Stimulated activated naive B cell treated with anti-CD40 and anti-IgM and Interleukin-4, amounts not matched to agents 10 μg/mL and 1 μg/mL and 100 μg/mL, for 72 hours (primary cell): ENCODE results near the gene GCK.

Experiments
- ATAC-seq, 2 donors: fragments of 150-1000 bp; cut with Tn5 transposase; replicated peaks; 2 replicates each; pipeline ENCODE4 v1.10.0; 2021; ENCODE audit warnings: moderate library complexity in 1 of 2
- DNase-seq: peaks from one replicate; pipeline ENCODE4 v3.0.0; 2021
- H3K27ac Mint-ChIP-seq: one replicate; pipeline ENCODE4 v1.8.0; 2022; ENCODE audit warnings: mild to moderate bottlenecking, mixed read lengths
- H3K27me3 Mint-ChIP-seq, 2 donors: one replicate each; pipeline ENCODE4 v1.8.0; 2022; ENCODE audit warnings: mixed read lengths in 2 of 2
- H3K36me3 Mint-ChIP-seq, 2 donors: one replicate each; pipeline ENCODE4 v1.8.0; 2022; ENCODE audit warnings: mixed read lengths in 2 of 2, mild to moderate bottlenecking in 1 of 2
- H3K4me1 Mint-ChIP-seq, 2 donors: one replicate each; pipeline ENCODE4 v1.8.0; 2022; ENCODE audit warnings: mixed read lengths in 2 of 2, mild to moderate bottlenecking in 1 of 2
- H3K4me3 Mint-ChIP-seq, 2 donors: one replicate each; pipeline ENCODE4 v1.8.0; 2022; ENCODE audit warnings: mild to moderate bottlenecking in 2 of 2, mixed read lengths in 2 of 2, moderate library complexity in 1 of 2
- H3K9me3 Mint-ChIP-seq, 2 donors: one replicate each; pipeline ENCODE4 v1.8.0; 2022; ENCODE audit warnings: mixed read lengths in 2 of 2, mild to moderate bottlenecking in 1 of 2

The GCK gene

GRCh38 chr7:44189286-44189992, at the start of gene GCK:
Gene GCK, minus strand, starts transcription at chr7:44189439. Its CDS starts 486 bp downstream, at chr7:44188953.
- peaks cover 1 to 3% of the 10 kb centered on the region in 2 donors for H3K9me3 Mint-ChIP-seq
- peaks cover 12 to 15% of the 10 kb centered on the region in 2 donors for H3K27me3 Mint-ChIP-seq
- DNase-seq (no peak), ATAC-seq (no peak)
- peaks cover 6 to 9% of the 10 kb centered on the region in 2 donors for H3K4me1 Mint-ChIP-seq
- no peak within 1 kb of the TSS for H3K4me3 Mint-ChIP-seq
- no peaks in the 10 kb centered on the region for H3K36me3 Mint-ChIP-seq
- H3K27ac Mint-ChIP-seq: no peak within 1 kb of the TSS

- Mint-ChIP-seq H3K4me1 (peaks cover 6 to 12% of the 10 kb centered on the region in 2 donors), H3K27me3 (no peaks in the 10 kb centered on the region), H3K4me3 (no peak overlapping the region), H3K27ac (no peak overlapping the region), H3K9me3 (no peaks in the 10 kb centered on the region), H3K36me3 (no peaks in the 10 kb centered on the region)
- ATAC-seq (no peak), DNase-seq (no peak)
Observed at GRCh38 chr7:44238116-44238695, 49.0 kb upstream of the GCK start.

- DNase-seq: no peak
- no peak overlapping the region for H3K4me3 Mint-ChIP-seq
- H3K4me1 Mint-ChIP-seq: peaks cover 6 to 12% of the 10 kb centered on the region in 2 donors
- H3K9me3 Mint-ChIP-seq: no peaks in the 10 kb centered on the region
- H3K36me3 Mint-ChIP-seq: no peaks in the 10 kb centered on the region
- no peak overlapping the region for H3K27ac Mint-ChIP-seq
- ATAC-seq: no peak
- H3K27me3 Mint-ChIP-seq: no peaks in the 10 kb centered on the region
Observed at GRCh38 chr7:44237696-44238095, 48.5 kb upstream of the GCK start.

GRCh38 chr7:44236333-44236728, 47.1 kb upstream of the GCK start:
- no peak overlapping the region for H3K4me3 Mint-ChIP-seq
- peaks cover 6 to 12% of the 10 kb centered on the region in 2 donors for H3K4me1 Mint-ChIP-seq
- H3K36me3 Mint-ChIP-seq: no peaks in the 10 kb centered on the region
- H3K27ac Mint-ChIP-seq: no peak overlapping the region
- no peaks in the 10 kb centered on the region for H3K27me3 Mint-ChIP-seq
- no peaks in the 10 kb centered on the region for H3K9me3 Mint-ChIP-seq
- no peak for ATAC-seq
- DNase-seq: no peak

- H3K4me3 Mint-ChIP-seq: no peak overlapping the region
- peaks cover 2 to 7% of the 10 kb centered on the region in 2 donors for H3K4me1 Mint-ChIP-seq
- ATAC-seq (no peak), DNase-seq (no peak)
- H3K27ac Mint-ChIP-seq: no peak overlapping the region
- H3K36me3 Mint-ChIP-seq: no peaks in the 10 kb centered on the region
- no peaks in the 10 kb centered on the region for H3K27me3 Mint-ChIP-seq
- no peaks in the 10 kb centered on the region for H3K9me3 Mint-ChIP-seq
Observed at GRCh38 chr7:44235582-44236332, 46.5 kb upstream of the GCK start.

- Mint-ChIP-seq H3K4me1 (peaks cover 2 to 5% of the 10 kb centered on the region in 2 donors), H3K9me3 (no peaks in the 10 kb centered on the region), H3K36me3 (no peaks in the 10 kb centered on the region), H3K27me3 (no peaks in the 10 kb centered on the region), H3K4me3 (no peak overlapping the region), H3K27ac (no peak overlapping the region)
- ATAC-seq (no peak), DNase-seq (no peak)
Observed at GRCh38 chr7:44235066-44235465, 45.8 kb upstream of the GCK start.

- H3K9me3 Mint-ChIP-seq: no peaks in the 10 kb centered on the region
- H3K36me3 Mint-ChIP-seq: no peaks in the 10 kb centered on the region
- ATAC-seq: no peak
- H3K4me1 Mint-ChIP-seq: peaks cover 2 to 5% of the 10 kb centered on the region in 2 donors
- no peak for DNase-seq
- no peak overlapping the region for H3K27ac Mint-ChIP-seq
- no peaks in the 10 kb centered on the region for H3K27me3 Mint-ChIP-seq
- no peak overlapping the region for H3K4me3 Mint-ChIP-seq
Observed at GRCh38 chr7:44232901-44233715, 43.9 kb upstream of the GCK start.

GRCh38 chr7:44232396-44232795, 43.2 kb upstream of the GCK start:
- H3K4me1 Mint-ChIP-seq: peaks cover 2 to 5% of the 10 kb centered on the region in 2 donors
- no peak overlapping the region for H3K4me3 Mint-ChIP-seq
- H3K36me3 Mint-ChIP-seq: no peaks in the 10 kb centered on the region
- H3K9me3 Mint-ChIP-seq: no peaks in the 10 kb centered on the region
- ATAC-seq (no peak), DNase-seq (no peak)
- no peaks in the 10 kb centered on the region for H3K27me3 Mint-ChIP-seq
- H3K27ac Mint-ChIP-seq: no peak overlapping the region

GRCh38 chr7:44231088-44231487, 41.8 kb upstream of the GCK start:
- H3K36me3 Mint-ChIP-seq: no peaks in the 10 kb centered on the region
- H3K27ac Mint-ChIP-seq: no peak overlapping the region
- H3K4me3 Mint-ChIP-seq: no peak overlapping the region
- H3K4me1 Mint-ChIP-seq: peaks cover 2 to 5% of the 10 kb centered on the region in 2 donors
- DNase-seq (no peak), ATAC-seq (no peak)
- peaks cover 5 to 7% of the 10 kb centered on the region in 2 donors for H3K27me3 Mint-ChIP-seq
- no peaks in the 10 kb centered on the region for H3K9me3 Mint-ChIP-seq

GRCh38 chr7:44230286-44230685, 41.0 kb upstream of the GCK start:
- Mint-ChIP-seq H3K4me3 (no peak overlapping the region), H3K27ac (no peak overlapping the region), H3K36me3 (no peaks in the 10 kb centered on the region), H3K27me3 (peaks cover 12 to 15% of the 10 kb centered on the region in 2 donors), H3K4me1 (peaks cover 0 to under 1% of the 10 kb centered on the region in 2 donors), H3K9me3 (no peaks in the 10 kb centered on the region)
- DNase-seq: no peak
- ATAC-seq: no peak

GRCh38 chr7:44229546-44230105, 40.4 kb upstream of the GCK start:
- Mint-ChIP-seq H3K4me1 (no peaks in the 10 kb centered on the region), H3K27ac (no peak overlapping the region), H3K36me3 (no peaks in the 10 kb centered on the region), H3K4me3 (no peak overlapping the region), H3K9me3 (no peaks in the 10 kb centered on the region), H3K27me3 (peaks cover 13 to 20% of the 10 kb centered on the region in 2 donors)
- ATAC-seq (no peak), DNase-seq (no peak)

GRCh38 chr7:44228571-44229350, 39.5 kb upstream of the GCK start:
- no peak for ATAC-seq
- no peaks in the 10 kb centered on the region for H3K9me3 Mint-ChIP-seq
- no peak overlapping the region for H3K27ac Mint-ChIP-seq
- H3K4me3 Mint-ChIP-seq: no peak overlapping the region
- no peaks in the 10 kb centered on the region for H3K4me1 Mint-ChIP-seq
- DNase-seq: no peak
- H3K36me3 Mint-ChIP-seq: no peaks in the 10 kb centered on the region
- H3K27me3 Mint-ChIP-seq: peaks cover 13 to 20% of the 10 kb centered on the region in 2 donors

GRCh38 chr7:44227911-44228310, 38.7 kb upstream of the GCK start:
- no peaks in the 10 kb centered on the region for H3K9me3 Mint-ChIP-seq
- H3K4me1 Mint-ChIP-seq: no peaks in the 10 kb centered on the region
- peaks cover 13 to 20% of the 10 kb centered on the region in 2 donors for H3K27me3 Mint-ChIP-seq
- no peaks in the 10 kb centered on the region for H3K36me3 Mint-ChIP-seq
- no peak for DNase-seq
- no peak for ATAC-seq
- no peak overlapping the region for H3K4me3 Mint-ChIP-seq
- no peak overlapping the region for H3K27ac Mint-ChIP-seq
